ENCODE results near the gene B3GNT5.

Gene B3GNT5

DNA sequence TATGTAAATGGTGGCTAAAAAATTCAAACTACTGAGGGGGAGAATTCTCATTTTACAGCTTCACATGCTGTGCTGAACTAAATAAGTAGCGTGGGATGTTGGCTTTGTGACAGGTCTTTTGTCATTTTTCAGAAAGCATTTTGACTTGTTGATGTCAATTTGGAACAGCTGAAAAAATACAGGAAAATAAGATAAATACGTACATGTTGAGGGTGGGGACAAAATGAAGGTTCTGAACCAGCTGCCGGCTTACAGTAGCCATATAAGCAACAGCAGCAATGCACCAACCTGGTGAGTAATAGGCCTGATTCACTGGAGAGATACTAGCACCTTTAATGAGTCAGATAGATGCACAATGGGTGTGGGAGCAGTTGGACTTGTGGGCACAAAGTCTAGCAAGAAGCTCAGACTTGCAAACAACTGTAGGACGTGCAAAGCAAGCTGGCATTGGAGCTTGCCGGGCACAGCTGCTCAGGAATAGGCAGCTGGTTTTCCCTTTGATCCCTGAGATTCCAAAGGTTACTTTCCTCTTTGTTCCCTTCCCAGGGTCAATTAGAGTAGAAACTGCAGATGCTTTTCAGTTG lies 12.9 kb downstream of the B3GNT5 start:
- peak; percentile 79 for DNase-seq (ENCODE audit: low spot score)

DNA sequence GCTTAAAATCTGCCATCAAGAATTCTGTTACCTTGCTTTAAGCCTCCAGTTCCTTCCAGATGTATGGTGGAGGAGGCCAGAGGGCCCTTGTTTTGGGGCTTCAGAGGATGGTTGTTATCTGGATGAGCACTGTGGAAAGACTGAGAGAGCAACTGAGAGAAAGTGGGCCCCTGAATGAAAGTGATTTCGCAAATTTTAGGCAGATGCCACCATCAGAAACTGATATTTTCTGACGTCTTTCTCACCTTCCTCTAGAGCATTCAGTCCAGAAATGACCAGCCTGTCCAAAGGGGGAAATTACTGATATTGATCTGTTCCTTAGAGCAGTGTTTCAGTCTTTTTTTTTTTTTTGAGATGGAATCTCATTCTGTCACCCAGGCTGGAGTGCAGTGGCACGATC lies 13.4 kb downstream of the B3GNT5 start:
- DNase-seq (ENCODE audit: low spot score): peak; percentile 56

DNA sequence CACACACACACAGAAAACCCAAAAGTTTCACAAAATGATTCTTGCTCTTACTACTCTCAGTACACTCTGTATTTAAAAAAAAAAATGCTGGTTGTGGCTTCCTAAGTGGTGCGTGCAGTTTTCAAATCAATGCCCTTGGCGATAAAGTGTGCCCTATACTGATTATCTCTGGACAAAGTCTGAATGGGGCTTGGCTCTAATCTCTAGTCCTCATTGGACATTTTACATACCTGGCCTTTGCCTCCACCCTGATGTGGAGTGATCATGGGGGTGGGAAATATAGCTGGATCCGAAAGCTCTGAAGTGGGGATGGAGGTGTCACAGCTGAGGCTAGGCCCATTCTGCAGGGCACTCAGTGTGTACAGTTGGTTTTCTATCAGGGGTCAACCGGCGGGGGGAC lies 14.1 kb downstream of the B3GNT5 start:
- DNase-seq (ENCODE audit: low spot score): no peak

DNA sequence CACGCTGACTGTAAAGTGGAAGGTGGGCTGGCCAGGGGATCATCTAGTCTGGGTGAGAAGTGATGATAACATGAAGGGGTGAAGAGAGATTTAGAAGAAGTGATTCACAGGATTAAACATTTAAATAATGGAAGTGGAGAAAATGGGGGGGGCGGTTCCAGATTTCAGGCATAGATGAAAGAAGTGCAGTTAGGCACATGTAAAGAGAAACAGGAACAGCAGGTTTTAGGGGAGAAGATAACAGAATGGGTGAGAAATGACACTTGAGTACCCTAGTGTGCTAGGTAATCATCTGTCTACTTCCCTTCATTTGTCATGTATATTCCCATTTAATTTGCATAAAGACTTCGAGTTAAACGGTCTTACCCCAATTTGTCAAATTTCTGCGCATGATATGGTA lies 15.3 kb downstream of the B3GNT5 start:
- no peak for DNase-seq (ENCODE audit: low spot score)

DNA sequence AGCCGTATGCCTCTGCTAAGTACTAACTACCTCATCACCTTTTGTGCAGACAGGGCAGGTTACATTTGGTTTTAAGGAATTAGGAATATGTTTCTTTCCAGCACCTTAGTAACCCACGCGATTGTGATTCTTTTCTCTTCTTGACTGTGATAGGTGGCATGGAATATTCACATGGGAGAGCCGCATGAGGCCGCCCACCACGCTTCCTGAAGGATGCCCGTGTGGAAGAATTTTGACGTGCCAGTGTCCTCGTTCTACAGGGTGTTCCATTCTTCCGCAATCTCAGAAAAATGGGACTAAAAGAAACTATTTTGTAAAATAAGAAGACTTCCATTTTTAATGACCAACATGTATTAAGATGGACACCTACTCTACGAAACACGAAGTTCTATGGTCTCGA lies 16.3 kb downstream of the B3GNT5 start:
- no peak for DNase-seq (ENCODE audit: low spot score)

DNA sequence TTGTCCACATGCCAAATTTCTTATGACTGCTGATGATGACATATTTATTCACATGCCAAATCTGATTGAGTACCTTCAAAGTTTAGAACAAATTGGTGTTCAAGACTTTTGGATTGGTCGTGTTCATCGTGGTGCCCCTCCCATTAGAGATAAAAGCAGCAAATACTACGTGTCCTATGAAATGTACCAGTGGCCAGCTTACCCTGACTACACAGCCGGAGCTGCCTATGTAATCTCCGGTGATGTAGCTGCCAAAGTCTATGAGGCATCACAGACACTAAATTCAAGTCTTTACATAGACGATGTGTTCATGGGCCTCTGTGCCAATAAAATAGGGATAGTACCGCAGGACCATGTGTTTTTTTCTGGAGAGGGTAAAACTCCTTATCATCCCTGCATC lies 17.3 kb downstream of the B3GNT5 start:
- no peak for DNase-seq (ENCODE audit: low spot score)

DNA sequence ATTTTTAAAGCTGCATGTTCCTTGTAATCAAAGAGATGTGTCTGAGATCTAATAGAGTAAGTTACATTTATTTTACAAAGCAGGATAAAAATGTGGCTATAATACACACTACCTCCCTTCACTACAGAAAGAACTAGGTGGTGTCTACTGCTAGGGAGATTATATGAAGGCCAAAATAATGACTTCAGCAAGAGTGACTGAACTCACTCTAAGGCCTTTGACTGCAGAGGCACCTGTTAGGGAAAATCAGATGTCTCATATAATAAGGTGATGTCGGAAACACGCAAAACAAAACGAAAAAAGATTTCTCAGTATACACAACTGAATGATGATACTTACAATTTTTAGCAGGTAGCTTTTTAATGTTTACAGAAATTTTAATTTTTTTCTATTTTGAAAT lies 19.1 kb downstream of the B3GNT5 start:
- no peak for DNase-seq (ENCODE audit: low spot score)

DNA sequence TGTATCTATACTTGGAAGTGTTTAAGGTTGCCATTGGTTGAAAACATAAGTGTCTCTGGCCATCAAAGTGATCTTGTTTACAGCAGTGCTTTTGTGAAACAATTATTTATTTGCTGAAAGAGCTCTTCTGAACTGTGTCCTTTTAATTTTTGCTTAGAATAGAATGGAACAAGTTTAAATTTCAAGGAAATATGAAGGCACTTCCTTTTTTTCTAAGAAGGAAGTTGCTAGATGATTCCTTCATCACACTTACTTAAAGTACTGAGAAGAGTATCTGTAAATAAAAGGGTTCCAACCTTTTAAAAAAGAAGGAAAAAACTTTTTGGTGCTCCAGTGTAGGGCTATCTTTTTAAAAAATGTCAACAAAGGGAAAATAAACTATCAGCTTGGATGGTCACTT lies 19.7 kb downstream of the B3GNT5 start:
- DNase-seq (ENCODE audit: low spot score): no peak

DNA sequence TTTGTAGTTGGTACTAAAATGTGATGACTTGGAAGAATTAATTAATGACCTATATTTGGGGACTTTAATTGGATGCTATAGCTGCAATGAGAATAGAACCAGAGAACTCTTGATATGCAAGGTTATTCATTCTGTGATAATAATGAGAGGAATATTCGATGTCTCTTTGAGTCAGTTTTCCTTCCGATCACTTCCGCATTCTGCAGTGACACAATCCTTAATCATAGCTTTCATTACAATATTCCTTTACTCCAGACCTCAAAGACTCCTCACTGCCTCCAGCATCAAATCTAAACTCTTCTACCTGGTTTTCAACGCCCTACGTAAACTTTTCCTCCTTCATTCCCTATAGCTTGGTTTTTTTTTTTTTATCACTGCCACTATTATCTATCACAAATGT lies 21.6 kb downstream of the B3GNT5 start:
- DNase-seq (ENCODE audit: low spot score): no peak

DNA sequence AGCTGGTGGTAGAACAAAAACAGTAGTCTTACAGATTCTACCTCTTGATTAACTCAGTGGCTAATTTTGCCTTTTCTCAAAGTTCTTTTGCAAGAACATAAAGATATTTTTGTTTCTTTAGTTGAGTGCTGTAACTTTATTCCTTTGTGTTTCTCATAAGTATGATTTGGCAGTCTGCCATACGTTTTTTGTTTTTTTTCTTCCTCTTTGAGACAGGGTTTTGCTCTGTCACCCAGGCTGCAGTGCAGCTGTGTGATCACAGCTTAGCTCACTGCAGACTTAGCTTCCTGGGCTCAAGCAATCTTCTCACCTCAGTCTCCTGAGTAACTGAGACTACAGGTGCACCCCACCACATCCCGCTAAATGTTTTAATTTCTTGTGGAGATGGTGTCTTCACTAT lies 22.4 kb downstream of the B3GNT5 start:
- DNase-seq (ENCODE audit: low spot score): no peak

DNA sequence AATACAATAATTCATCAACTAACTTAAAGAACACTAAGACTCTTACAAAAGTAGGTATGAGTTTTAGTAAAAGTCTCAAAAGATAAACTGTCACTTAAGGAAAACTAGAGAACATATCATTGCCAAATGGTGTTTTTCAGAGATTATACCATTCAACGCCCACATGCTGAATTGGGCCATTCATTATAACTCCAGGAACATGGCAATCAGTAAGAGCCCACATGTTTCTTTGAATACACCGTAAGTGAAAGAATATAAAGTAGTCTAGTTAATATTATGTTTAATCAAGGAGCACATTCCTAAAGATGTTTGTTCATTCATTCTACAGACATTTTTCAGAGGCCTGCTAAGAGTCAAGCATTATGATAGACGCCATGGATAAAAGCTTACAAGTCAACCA lies 22.9 kb downstream of the B3GNT5 start:
- DNase-seq (ENCODE audit: low spot score): no peak

DNA sequence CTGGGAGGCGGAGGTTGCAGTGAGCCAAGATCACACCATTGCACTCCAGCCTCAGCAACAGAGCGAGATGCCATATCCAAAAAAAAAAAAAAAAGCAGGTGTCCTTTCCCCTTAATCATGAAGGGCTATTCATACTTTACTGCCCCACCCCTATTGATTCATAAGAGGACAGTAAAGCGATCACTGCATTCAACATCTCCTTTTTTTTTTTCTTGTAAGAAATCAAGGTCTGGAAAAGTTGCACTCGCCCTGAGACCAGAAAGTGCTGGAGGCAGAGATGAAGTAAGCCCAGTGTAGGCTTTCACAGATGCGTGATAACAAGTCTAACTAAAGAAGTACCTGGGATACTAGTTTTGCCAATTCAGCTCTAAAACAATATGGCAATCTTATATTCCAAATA lies 24.2 kb downstream of the B3GNT5 start:
- no peak for DNase-seq (ENCODE audit: low spot score)

DNA sequence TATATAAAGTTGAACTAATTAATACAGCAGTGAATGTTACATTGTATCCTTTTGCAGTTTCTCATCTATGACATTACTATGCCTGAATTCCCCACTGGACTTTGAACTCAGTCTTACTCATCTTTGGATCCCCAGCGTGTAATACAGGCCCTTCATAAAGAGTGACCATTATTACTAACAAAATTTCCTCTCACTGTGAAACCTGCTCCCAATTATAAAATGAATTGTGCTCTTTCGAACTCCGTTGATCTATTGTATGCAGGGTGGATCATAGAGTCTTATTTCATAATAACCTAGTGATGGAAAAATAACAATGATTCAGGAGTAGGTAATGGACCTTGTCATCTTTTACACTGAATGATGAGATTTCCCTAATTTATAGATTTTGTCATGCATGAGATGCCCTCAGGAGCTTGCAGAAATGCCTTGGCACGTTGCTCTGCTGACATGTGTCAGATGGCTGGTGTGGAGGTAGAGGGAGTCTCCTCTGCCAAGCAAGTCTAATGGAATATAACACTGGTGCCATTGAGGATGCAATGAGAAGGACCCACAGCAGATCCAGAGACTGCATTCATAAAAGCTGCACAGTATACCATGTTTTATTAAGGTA lies 25.5 kb downstream of the B3GNT5 start:
- DNase-seq (ENCODE audit: low spot score): no peak

DNA sequence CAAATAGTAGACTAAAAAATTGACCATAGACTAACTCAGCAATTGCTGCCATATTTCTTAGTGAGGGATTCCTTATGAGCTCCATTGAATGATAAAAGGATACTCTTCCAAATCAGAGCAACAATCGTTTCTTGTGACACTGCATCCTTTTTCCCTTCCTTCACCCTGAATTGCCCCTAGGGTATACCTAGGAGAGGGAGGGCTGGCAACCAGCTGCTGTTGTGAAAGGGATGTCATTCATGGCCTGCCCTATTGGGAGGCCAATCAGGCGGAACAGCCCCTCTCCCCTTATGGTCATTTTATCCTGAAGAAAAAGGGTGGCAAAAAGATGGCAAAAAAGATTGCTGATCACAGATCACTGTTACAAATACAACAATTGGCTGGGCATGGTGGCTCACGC lies 26.3 kb downstream of the B3GNT5 start:
- DNase-seq (ENCODE audit: low spot score): no peak

DNA sequence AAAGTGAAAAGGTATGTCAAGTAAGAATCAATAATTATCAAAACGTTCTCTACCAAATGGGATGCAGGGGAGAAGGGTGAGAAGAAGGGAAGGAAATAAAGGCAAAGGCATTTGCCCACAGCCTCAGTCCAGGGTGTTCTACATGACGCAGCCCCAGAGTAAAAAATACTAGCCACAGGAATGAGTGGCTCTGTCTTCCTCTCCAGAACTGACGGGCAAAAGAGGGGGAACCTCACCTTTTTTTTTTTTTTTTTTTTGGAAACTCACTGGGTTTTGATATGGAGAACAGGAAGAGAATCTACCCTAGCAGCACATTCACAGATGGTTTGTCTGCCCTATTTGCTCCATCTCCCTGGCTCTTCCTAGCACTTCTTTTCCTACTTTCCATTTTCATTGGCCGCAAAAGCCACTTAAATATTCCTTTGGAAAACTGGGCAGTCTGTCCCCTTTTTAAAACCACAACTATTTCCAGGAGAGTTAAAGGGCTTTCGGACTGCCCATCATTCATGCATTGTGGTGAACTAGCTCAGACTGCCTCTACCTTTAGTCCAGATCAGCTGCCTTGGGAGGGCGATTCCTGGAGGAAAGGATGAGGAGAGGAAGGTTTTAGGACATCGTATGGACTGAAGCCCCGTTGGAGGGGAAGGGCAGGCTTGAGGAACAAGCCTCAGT lies 28.2 kb downstream of the B3GNT5 start:
- DNase-seq (ENCODE audit: low spot score): no peak

DNA sequence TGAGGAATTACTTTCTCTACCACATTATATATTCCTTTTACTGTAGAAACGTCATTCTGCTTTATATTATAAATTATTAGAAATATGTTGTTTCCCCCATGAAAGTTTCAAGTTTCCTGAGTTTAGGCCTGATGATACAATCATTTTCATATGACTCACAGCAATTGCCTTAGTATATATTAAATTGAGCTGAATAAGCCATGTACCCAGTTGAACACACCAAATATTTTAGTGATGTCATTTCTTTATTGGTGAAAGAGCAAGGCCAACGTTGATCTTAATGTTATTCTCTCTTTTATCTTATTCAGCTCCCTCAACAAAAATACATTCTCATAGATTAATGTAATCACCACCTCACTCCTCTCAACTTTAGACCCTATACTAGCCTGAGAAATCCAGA lies 30.8 kb downstream of the B3GNT5 start:
- no peak for DNase-seq (ENCODE audit: low spot score)

DNA sequence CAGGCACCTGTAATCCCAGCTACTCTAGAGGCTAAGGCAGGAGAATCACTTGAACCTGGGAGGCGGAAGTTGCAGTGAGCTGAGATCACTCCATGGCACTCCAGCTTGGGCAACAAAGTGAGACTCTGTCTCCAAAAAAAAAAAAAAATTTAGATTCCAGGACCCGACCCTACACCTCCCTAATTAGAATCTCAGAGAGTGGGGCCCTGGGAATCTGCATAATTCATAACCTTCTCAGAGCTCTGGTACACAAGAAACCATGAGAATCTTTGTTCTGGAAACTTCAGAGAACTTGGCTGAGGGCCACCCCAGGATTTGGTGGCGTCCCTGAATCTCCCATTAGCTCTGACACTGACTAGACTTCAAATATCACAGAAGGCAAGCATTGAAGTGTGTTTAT lies 31.5 kb downstream of the B3GNT5 start:
- DNase-seq (ENCODE audit: low spot score): no peak

DNA sequence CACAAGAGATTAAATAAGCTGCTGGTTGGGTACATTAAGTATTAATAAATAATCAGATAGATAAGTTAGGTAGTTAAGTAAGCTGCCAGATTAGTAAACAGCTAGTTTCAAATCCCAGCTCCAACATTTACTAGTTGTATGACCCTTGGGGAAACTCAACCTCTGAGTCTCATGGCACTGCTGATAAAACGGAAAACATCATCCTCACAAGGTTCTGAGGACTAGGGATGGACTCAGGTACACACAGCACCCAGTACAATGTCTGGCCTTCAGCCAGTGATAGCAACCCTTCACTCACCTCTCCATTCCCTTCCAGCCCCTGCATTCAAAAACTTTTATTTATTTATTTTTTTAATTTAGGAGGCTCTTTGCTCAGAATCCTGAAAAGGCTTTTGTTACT lies 32.3 kb downstream of the B3GNT5 start:
- no peak for DNase-seq (ENCODE audit: low spot score)

DNA sequence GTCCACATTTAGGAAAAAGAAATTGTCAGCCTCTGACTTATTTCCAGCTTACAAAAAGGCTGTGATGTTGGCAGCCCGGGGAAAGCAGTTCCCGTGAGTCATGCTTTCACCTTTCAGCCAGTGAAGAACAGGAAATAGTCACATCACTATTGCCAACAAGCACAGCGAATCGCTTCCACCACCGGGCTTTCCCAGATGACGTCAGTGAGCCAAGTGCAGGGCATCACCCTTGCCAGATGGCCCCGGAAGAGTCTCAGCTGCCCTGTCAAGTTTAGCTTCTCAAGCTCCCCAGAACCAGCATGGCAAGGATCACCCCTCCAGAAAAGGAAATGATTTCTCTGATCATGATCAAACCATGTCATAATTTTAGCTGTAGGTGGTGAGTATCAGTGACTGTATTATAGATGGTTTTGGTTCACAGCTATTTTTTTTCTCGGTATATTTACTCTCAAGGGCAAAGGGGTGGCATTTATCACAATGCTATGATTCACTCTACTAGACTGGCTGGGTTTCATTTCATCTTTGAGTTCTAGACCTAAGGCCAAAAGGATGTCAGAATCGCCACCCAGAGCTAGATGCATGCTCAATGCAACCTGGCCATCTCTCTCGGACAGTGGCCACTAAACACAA lies 32.9 kb downstream of the B3GNT5 start:
- DNase-seq (ENCODE audit: low spot score): peak; percentile 97

DNA sequence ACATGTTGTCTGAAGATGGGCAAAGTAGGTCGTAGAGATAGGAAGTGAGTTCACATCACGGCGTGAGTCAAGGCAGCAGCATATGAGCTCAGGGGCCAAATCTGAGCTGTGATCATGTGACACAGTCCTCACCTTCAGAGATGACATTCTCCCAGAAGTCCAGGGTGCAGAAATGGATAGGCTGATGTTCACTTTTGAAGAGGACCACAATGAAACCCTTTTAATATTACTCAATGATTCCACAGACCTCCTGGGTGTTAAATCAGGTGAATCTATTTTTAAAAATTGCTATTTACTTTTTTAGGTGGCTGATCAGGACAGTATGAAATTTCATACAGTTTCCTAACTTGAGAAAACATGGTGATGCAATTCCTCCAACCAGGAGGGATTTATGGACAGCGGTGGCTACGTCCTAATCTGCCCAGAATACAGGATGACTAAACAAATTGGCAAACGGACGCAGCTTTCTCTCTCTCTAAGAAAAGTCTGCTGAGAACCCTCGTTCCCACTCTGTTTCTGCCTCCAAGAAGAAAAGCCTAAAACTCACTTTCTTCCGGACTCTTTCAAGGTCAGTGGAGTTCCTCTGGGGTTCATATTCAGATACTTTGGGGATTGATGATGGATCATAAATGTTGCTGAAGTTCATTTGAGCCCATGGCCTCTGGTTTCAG lies 34.4 kb downstream of the B3GNT5 start:
- no peak for DNase-seq (ENCODE audit: low spot score)

DNA sequence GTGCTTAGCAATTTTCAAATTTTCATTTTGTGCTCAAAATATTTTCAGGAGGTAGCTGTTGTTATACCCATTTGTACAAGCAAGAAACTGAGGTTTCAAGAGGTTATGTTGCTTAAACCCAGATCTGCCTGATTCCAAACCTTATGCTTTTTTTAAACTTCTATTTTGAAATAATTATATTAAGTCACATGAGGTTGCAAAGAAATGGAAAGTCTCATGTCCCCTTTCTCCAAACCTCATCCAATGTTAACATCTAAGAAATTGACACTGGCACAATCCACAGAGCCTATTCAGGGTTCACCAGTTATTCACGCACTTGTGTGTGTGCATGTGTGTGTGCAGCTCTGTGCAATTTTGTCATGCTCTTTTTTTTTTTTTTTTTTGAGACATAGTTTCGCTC lies 35.1 kb downstream of the B3GNT5 start:
- no peak for DNase-seq (ENCODE audit: low spot score)

DNA sequence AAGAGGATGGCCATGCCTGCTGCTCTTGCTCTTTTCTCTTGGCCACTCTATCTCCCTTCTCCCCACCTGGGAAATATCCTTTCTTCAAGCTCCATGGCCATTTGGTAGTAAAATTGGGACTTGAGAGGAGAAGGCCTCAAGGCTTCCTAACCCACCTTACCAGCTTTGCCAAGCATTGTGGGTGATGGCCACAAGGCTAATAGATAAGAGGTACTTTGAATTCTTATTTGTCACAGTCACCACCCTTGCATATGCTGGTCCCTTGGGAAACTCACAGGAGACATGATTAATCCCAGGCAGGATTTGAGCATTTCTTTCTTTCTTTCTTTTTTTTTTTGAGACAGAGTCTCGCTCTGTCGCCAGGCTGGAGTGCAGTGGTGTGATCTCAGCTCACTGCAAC lies 37.2 kb downstream of the B3GNT5 start:
- no peak for DNase-seq (ENCODE audit: low spot score)

DNA sequence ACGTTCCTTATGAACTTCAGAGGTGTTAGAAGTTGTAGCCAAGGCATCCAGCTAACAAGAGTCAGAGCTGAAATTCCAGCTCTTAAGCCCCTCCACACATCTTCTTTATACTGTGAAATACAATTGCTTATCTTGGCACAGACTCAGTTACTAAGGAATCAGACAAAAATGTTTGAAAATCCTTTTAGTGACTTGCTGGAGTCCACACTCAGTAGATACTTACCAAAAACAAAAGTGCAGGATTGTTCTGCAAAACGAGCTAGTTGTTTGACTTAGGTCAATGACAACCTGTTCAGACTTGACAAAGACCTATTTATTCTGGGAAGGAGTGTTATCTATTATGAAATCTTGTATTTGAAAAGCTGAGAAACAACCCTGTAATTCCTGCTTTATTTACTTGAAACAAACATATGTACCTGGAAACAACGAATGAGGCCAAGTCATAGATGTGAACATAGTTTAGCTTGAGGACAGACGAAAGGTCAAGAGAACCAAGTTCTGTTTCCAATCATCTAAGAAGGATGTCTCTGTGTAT lies 38.5 kb downstream of the B3GNT5 start:
- no peak for DNase-seq (ENCODE audit: low spot score)
